ENCODE measurements around the gene LMF1.

LMF1 gene

GRCh38 chr16:974611-975261 lies 4.0 kb upstream of the LMF1 start:
- H3K4me3 ChIP-seq (ENCODE audit: low read depth, low read length), result no peak overlapping the region
- DNase-seq (ENCODE audit: low read depth), result peak; percentile 57

GRCh38 chr16:974001-974601 lies 3.3 kb upstream of the LMF1 start:
- no peak for DNase-seq (ENCODE audit: low read depth)
- no peak overlapping the region for H3K4me3 ChIP-seq (ENCODE audit: low read depth, low read length)

GRCh38 chr16:973366-973765 lies 2.6 kb upstream of the LMF1 start:
- no peak overlapping the region for H3K4me3 ChIP-seq (ENCODE audit: low read depth, low read length)
- no peak for DNase-seq (ENCODE audit: low read depth)

- H3K4me3 ChIP-seq (ENCODE audit: low read depth, low read length), result no peak overlapping the region
- no peak for DNase-seq (ENCODE audit: low read depth)
Measured at GRCh38 chr16:972316-973002, 1.7 kb upstream of the LMF1 start.

- DNase-seq (ENCODE audit: low read depth), result no peak
- H3K4me3 ChIP-seq (ENCODE audit: low read depth, low read length), result no peak overlapping the region
Measured at GRCh38 chr16:971981-972315, 1.2 kb upstream of the LMF1 start.

GRCh38 chr16:971582-971905 lies 760 bp upstream of the LMF1 start:
- no peak for DNase-seq (ENCODE audit: low read depth)
- H3K4me3 ChIP-seq (ENCODE audit: low read depth, low read length), result no peak overlapping the region

GRCh38 chr16:970386-970765 lies 408 bp downstream of the LMF1 start:
- no peak for DNase-seq (ENCODE audit: low read depth)
- H3K4me3 ChIP-seq (ENCODE audit: low read depth, low read length), result peak overlapping the region; percentile 79

- no peak for DNase-seq (ENCODE audit: low read depth)
- peak overlapping the region; percentile 79 for H3K4me3 ChIP-seq (ENCODE audit: low read depth, low read length)
Measured at GRCh38 chr16:969508-970385, 1.0 kb downstream of the LMF1 start.

- no peak overlapping the region for H3K4me3 ChIP-seq (ENCODE audit: low read depth, low read length)
- no peak for DNase-seq (ENCODE audit: low read depth)
Measured at GRCh38 chr16:968620-969019, 2.2 kb downstream of the LMF1 start.

- DNase-seq (ENCODE audit: low read depth), result no peak
- H3K4me3 ChIP-seq (ENCODE audit: low read depth, low read length), result no peak overlapping the region
Measured at GRCh38 chr16:967546-968295, 3.1 kb downstream of the LMF1 start.

GRCh38 chr16:967077-967541 lies 3.7 kb downstream of the LMF1 start:
- no peak overlapping the region for H3K4me3 ChIP-seq (ENCODE audit: low read depth, low read length)
- no peak for DNase-seq (ENCODE audit: low read depth)

- DNase-seq (ENCODE audit: low read depth), result no peak
- no peak overlapping the region for H3K4me3 ChIP-seq (ENCODE audit: low read depth, low read length)
Measured at GRCh38 chr16:966505-966904, 4.3 kb downstream of the LMF1 start.

GRCh38 chr16:966035-966434 lies 4.7 kb downstream of the LMF1 start:
- no peak overlapping the region for H3K4me3 ChIP-seq (ENCODE audit: low read depth, low read length)
- DNase-seq (ENCODE audit: low read depth), result no peak

GRCh38 chr16:965487-965886 lies 5.3 kb downstream of the LMF1 start:
- DNase-seq (ENCODE audit: low read depth), result no peak
- H3K4me3 ChIP-seq (ENCODE audit: low read depth, low read length), result no peak overlapping the region

- H3K4me3 ChIP-seq (ENCODE audit: low read depth, low read length), result no peak overlapping the region
- no peak for DNase-seq (ENCODE audit: low read depth)
Measured at GRCh38 chr16:965036-965395, 5.8 kb downstream of the LMF1 start.

GRCh38 chr16:964356-965035 lies 6.3 kb downstream of the LMF1 start:
- no peak for DNase-seq (ENCODE audit: low read depth)

GRCh38 chr16:963913-964312 lies 6.9 kb downstream of the LMF1 start:
- no peak for DNase-seq (ENCODE audit: low read depth)
- no peak overlapping the region for H3K4me3 ChIP-seq (ENCODE audit: low read depth, low read length)

More at GRCh38 chr16:964356-965035, 6.3 kb downstream of the LMF1 start:
- no peak overlapping the region for H3K4me3 ChIP-seq (ENCODE audit: low read depth, low read length)

GRCh38 chr16:962901-963814 lies 7.6 kb downstream of the LMF1 start:
- H3K4me3 ChIP-seq (ENCODE audit: low read depth, low read length), result no peak overlapping the region
- DNase-seq (ENCODE audit: low read depth), result no peak
